Heart right ventricle (tissue), 16 donors: ENCODE data around the gene SOCS7. TPM values are rescaled to one million over a fixed set of nuclear protein-coding genes. Genes with fewer than 3 reads are reported as not detected.
A peak's percentile ranks its signal among the peaks of the same experiment; 100 is the strongest.

Experiments
- ATAC-seq, 8 donors: fragments of 200-7000 bp; cut with Tn5 transposase; one replicate each; pipeline ENCODE4 v1.9.1; 2020; ENCODE audit warnings: mild to moderate bottlenecking in 8 of 8, moderate library complexity in 8 of 8, moderate number of reproducible peaks in 1 of 8
- DNase-seq, 2 donors: peaks; one replicate each; pipeline ENCODE4 v3.0.0-alpha.2; 2020
- H3K27ac ChIP-seq, 10 donors: fragments of 200-600 bp; sonication (generic) in 2 of 10; one replicate each; pipeline versions ENCODE4 v1.5.0 to v1.8.0; 2020 to 2022; ENCODE audit warnings: mild to moderate bottlenecking in 3 of 10
- H3K27me3 ChIP-seq, 7 donors: fragments of 200-600 bp; one replicate each; pipeline ENCODE4 v1.8.0; 2021 to 2022; ENCODE audit warnings: mild to moderate bottlenecking in 2 of 7
- H3K36me3 ChIP-seq, 9 donors: fragments of 200-600 bp; sonication (generic) in 1 of 9; one replicate each; pipeline versions ENCODE4 v1.5.0 to v1.8.0; 2020 to 2022; ENCODE audit warnings: mild to moderate bottlenecking in 2 of 9
- H3K4me1 ChIP-seq, 9 donors: fragments of 200-600 bp; sonication (generic) in 1 of 9; one replicate each; pipeline versions ENCODE4 v1.5.0 to v1.8.0; 2020 to 2022; ENCODE audit warnings: mild to moderate bottlenecking in 4 of 9
- H3K4me3 ChIP-seq, 10 donors: fragments of 200-600 bp; sonication (generic) in 2 of 10; one replicate each; pipeline versions ENCODE4 v1.5.0 to v1.8.0; 2020 to 2022; ENCODE audit warnings: mild to moderate bottlenecking in 7 of 10, moderate library complexity in 2 of 10
- H3K9me3 ChIP-seq, 11 donors: fragments of 200-600 bp in 10 of 11; sonication (generic) in 2 of 11; one replicate each; pipeline versions ENCODE4 v1.5.0 to v1.8.0; 2013 to 2022; ENCODE audit warnings: mild to moderate bottlenecking in 2 of 11, control low read depth in 1 of 11, moderate library complexity in 1 of 11
- CTCF ChIP-seq, 9 donors: fragments of 200-600 bp; sonication (generic) in 2 of 9; IDR thresholded peaks; one replicate each; pipeline versions ENCODE4 v1.5.0 to v1.8.0; 2021 to 2022; ENCODE audit warnings: antibody characterized with exemption in 9 of 9, mild to moderate bottlenecking in 5 of 9, moderate library complexity in 1 of 9
- WGBS, 2 donors: extraction: QIAGEN DNeasy Blood & Tissue Kit; methylation state at CpG; one replicate each; pipeline ENCODE4 v1.1.7; 2013; ENCODE audit warnings: inconsistent platforms in 1 of 2; 5-methylcytosine and 5-hydroxymethylcytosine counted together
- intact Hi-C, 10 donors: fragments of 100-400 bp; cut with DNase I; formaldehyde crosslinking; loops; one replicate each; pipeline versions ENCODE4 v1.11.1 to v1.14.2; 2022
- polyA plus RNA-seq, 2 donors: library from polyadenylated mRNA; stranded (reverse); fragments of 200-250 nt; gene quantifications; one replicate each; pipeline ENCODE4 v1.2.3, GENCODE V29; 2013
- total RNA-seq, 10 donors: library from RNA; stranded (reverse); fragmentation: NEBNext Ultra II Directional in 3 of 10; extraction: Animal tissue kit (Norgen Biotek cat#: 25700) in 3 of 10; gene quantifications; one replicate each; pipeline versions ENCODE4 v1.2.1 to v1.2.4, GENCODE V29; 2021 to 2023
- donor health status: Arrhythmogenic right ventricular cardiomyopathy.
- donor health status: ischemic (EF 13 %, LVEDD 7.1; RV severe dilation, severe dysfunction).
- donor health status: healthy with polysubstance abuse.
- donor health status: DM: no; HTN: yes; CAD: no.
- donor health status: DM: no; HTN: no; CAD: no.
- donor health status: ischemic (EF 25% LVEDD 6.9; RV normal size, moderate dysfunction).
- donor health status: ischemic (EF 25% LVEDD 5.7; RV mildly dilated, moderate dysfunction).
- donor health status: healthy.
- donor health status: DM: yes; HTN: yes; CAD: no.
- donor health status: Ischemic cardiomyopathy.
- donor health status: ischemic (EF 35%, LVEDD 5.7; RV mildly dilated, moderate dysfunction).
- donor health status: nonischemic (EF 11% LVEDD 7.7; RV severe dilation, severe dysfunction).
- donor health status: DM: yes; HTN: yes; CAD: no.
- donor health status: PGD.
- donor health status: ischemic (EF 29% LVEDD 5.4; RV normal size, mild dysfunction).
- donor health status: nonischemic (EF 23%, LVEDD 6.1; RV moderate dilation, normal function).

Gene SOCS7
- total and polyA plus RNA-seq, 12 donors: 2.9 to 23.8 (median 15.1) TPM

- H3K9me3 ChIP-seq: no peaks in the 10 kb centered on the region
- no peak for ATAC-seq
Observed at GRCh38 chr17:38379448-38379847, 27.8 kb downstream of the SOCS7 start.

GRCh38 chr17:38395090-38395489 is 43.4 kb downstream of the SOCS7 start:
- Histone ChIP-seq H3K27me3 (no peaks in the 10 kb centered on the region), H3K9me3 (no peaks in the 10 kb centered on the region), H3K36me3 (peaks cover 0 to 64% (median 35%) of the 10 kb centered on the region in 9 donors), H3K4me1 (peaks cover 0 to 6% (median 0%) of the 10 kb centered on the region in 9 donors), H3K27ac (no peak overlapping the region), H3K4me3 (no peak overlapping the region)
- WGBS, 2 donors: 94 to 96% methylated on average over 4 of the region's 4 CpGs
- ATAC-seq (no peak), DNase-seq (no peak)
- no peak for TF ChIP-seq CTCF (IDR thresholded peaks at IDR 0.05)
- intact Hi-C loops: loop anchor here in 1 of 10 donors (5.0 kb wide), 1 partner anchor 38 kb away; no protein-coding TSS in a partner anchor

More at GRCh38 chr17:38379448-38379847, 27.8 kb downstream of the SOCS7 start:
- no peaks in the 10 kb centered on the region for H3K4me1 ChIP-seq
- H3K27me3 ChIP-seq: no peaks in the 10 kb centered on the region
- intact Hi-C loops: loop anchor here in 1 of 10 donors (5.0 kb wide), 1 partner anchor 57 kb away; no protein-coding TSS in a partner anchor
- 96 to 98% methylated on average over 1 of the region's 1 CpG for WGBS, 2 donors
- H3K4me3 ChIP-seq: no peak overlapping the region
- H3K27ac ChIP-seq: no peak overlapping the region
- no peak for DNase-seq
- TF ChIP-seq CTCF (IDR thresholded peaks at IDR 0.05): no peak
- peaks cover 0 to 95% (median 19%) of the 10 kb centered on the region in 9 donors for H3K36me3 ChIP-seq

DNA sequence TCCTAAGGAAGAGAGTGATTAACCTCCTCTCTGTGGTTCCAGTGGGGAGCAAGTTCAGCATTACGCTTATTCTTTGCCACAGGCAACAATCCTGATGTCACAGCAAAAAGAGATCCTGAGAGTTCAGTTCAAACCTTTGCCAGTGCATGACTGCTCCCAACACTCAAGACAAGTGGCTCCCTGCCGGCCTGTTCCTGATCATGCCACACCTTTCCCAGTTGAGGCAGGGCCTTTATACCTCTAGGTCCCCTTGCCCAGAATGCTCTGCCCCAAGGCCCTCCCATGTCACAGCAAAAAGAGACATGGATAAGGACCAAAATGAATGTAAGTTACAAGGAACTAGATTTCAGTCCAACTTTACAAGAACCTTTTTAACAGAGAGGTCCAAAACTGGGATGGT is 45.6 kb downstream of the SOCS7 start:
- no peaks in the 10 kb centered on the region for H3K9me3 ChIP-seq
- H3K36me3 ChIP-seq: peaks cover 0 to 85% (median 43%) of the 10 kb centered on the region in 9 donors
- no peak overlapping the region for H3K4me3 ChIP-seq
- ATAC-seq (peak in 3 of 8 donors; percentile 42 to 77 (median 75)), DNase-seq (no peak)
- H3K27me3 ChIP-seq: no peaks in the 10 kb centered on the region
- no peak for TF ChIP-seq CTCF (IDR thresholded peaks at IDR 0.05)
- H3K4me1 ChIP-seq: peaks cover 0 to 6% (median 0%) of the 10 kb centered on the region in 9 donors
- 62 to 68% methylated on average over 2 of the region's 2 CpGs for WGBS, 2 donors
- intact Hi-C loops: loop anchor here in 1 of 10 donors (5.0 kb wide), 1 partner anchor 40 kb away; no protein-coding TSS in a partner anchor
- H3K27ac ChIP-seq: no peak overlapping the region

GRCh38 chr17:38400286-38400685 is 48.6 kb downstream of the SOCS7 start:
- no peak for TF ChIP-seq CTCF (IDR thresholded peaks at IDR 0.05)
- Histone ChIP-seq H3K4me3 (no peak overlapping the region), H3K4me1 (peaks cover 0 to 5% (median 0%) of the 10 kb centered on the region in 9 donors), H3K27me3 (no peaks in the 10 kb centered on the region), H3K9me3 (no peaks in the 10 kb centered on the region), H3K27ac (no peak overlapping the region), H3K36me3 (peaks cover 0 to 87% (median 43%) of the 10 kb centered on the region in 9 donors)
- DNase-seq (no peak), ATAC-seq (no peak)
- WGBS, 2 donors: 78 to 79% methylated on average over 6 of the region's 6 CpGs
- intact Hi-C loops: loop anchor here in 1 of 10 donors (10.0 kb wide), 1 partner anchor 75 kb away; no protein-coding TSS in a partner anchor
